A172 (cell line): ENCODE measurements around the gene ZNF785. TPM values are rescaled to one million over a fixed set of nuclear protein-coding genes. Genes with fewer than 3 reads are reported as not detected.
A peak's percentile ranks its signal among the peaks of the same experiment; 100 is the strongest.
"Not testable (repeated sequence)": the region's sequence is repeated elsewhere in the genome, so short reads cannot be mapped to it uniquely, and the experiment has no call there.

Source experiments
- DNase-seq: peaks from one replicate; pipeline ENCODE4 v3.0.0-alpha.2; 2015; ENCODE audit warnings: low spot score
- total RNA-seq: library from RNA; depleted of rRNA; stranded (reverse); fragments of >200 nt; shearing (Covaris generic); gene quantifications from 2 replicates; pipeline ENCODE4 v1.2.3, GENCODE V29; 2014

The ZNF785 gene
- total RNA-seq, 1 experiment from 2014 or later, result not detected

GRCh38 chr16:30565984-30566383 lies 19.5 kb downstream of the ZNF785 start:
- no peak for DNase-seq

GRCh38 chr16:30565526-30565925 lies 20.0 kb downstream of the ZNF785 start:
- DNase-seq, result no peak

DNA sequence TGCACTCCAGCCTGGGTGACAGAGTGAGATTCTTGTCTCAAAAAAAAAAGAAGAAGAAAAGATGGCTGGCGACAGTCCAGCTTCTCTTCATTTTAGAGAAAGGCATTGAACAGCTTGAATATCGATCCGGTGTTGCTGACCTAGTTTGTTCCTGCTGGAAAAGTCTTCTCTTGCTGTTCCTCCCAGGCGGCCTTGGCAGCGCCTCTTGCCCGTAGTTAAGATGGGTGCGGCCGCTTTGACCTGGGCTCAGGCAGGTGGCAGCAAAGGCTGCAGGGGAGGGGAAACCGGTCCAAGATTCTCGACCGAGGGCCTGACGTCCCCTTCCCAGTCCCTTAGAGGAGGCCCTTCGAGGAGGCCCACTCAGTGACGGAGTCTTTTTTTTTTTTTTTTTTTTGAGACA lies 23.5 kb downstream of the ZNF785 start:
- DNase-seq, result no peak

DNA sequence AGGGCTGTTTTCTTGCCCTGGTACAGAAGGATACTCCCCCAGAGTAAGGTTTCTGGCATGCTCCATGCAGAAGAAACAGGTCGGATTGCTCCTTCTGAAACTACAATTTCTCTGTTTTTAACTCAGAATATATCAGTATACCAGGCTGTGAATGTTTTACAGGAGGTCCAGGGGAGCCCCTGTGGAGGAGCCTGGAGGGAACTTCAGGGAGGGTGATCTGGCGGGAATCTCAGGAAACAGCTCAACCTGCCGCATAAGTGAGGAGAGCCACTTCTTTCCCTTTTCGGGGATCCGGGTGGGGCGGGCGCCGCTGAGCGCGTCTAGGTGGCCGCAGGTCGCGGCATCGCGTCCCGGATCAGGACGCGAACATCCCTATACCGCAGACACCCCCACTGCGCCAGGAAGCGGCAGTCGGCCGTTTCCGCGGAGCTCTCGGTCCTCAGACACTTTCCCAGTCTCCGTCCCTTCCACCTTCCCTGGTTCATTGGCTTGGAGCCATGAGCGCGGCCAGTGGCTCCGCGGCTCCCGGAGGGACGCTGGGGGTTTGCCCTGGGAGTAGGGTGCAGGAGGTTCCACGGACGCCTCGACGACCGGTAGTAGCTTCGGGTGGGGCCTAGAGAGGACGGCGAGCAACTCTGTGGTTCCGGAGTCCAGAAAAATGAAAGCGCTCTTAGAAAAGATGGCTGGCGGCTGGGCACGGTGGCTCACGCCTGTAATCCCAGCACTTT lies 24.2 kb downstream of the ZNF785 start:
- DNase-seq, result no peak

- no peak for DNase-seq
Observed at GRCh38 chr16:30559690-30560089, 25.8 kb downstream of the ZNF785 start.

GRCh38 chr16:30558789-30559377 lies 26.6 kb downstream of the ZNF785 start:
- no peak for DNase-seq

- peak; percentile 97 for DNase-seq
Observed at GRCh38 chr16:30557957-30558788, 27.3 kb downstream of the ZNF785 start, which contains the start of gene ZNF764. Gene ZNF764 (minus strand): TSS chr16:30558374. CDS start chr16:30558182, 192 bp downstream.

DNA sequence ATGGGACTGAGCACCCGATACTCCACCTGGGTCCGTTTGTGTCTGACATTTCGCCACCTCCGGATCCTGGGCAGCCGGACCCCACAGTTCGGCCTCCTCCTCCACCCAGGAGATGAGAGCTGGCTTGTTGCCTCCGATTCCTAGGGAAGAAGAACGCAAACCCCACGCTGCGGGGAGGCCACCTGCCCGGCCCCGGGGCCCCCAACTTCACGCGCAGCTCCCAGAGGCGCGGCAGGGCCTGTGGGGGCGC lies 27.9 kb downstream of the ZNF785 start:
- DNase-seq, result no peak

- DNase-seq, result no peak
Observed at GRCh38 chr16:30556125-30556473, 29.4 kb downstream of the ZNF785 start.

- no peak for DNase-seq
Observed at GRCh38 chr16:30555315-30556124, 30.0 kb downstream of the ZNF785 start.

DNA sequence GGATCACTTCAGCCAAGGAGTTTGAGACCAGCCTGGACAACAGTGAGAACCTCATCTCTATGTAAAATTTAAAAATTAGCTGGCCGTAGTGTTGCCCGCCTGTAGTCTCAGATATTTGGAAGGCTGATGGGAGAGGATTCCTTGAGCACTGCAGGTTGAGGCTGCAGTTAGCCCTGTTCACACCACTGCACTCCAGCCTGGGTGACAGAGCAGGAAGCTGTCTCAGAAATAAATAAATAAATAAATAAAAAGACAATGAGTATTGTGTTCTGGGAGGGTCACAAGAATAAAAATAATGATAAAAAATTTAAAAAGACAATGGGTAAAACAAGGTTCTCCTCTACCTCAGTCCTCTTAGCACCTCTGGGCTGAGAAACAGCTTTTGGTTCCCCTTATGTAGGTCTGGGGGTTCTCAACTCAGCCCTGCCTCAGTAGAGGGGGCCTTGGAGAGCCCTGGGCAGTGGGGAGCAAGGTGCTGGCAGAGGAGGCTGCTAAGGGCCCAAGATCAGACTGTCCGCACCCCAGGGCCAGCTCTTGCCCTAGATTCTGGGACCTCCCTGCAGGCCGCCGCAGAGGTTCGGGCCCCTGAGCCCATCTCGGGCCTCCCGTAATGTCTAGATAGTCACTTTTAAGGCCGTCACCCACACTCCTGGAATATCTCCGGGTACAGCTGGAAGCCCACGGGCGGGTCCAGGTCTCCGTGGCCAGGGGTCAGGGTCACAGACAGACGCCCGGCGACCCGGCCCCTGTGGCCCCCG lies 30.8 kb downstream of the ZNF785 start:
- no peak for DNase-seq

GRCh38 chr16:30553393-30553899 lies 32.1 kb downstream of the ZNF785 start:
- no peak for DNase-seq

- DNase-seq, result no peak
Observed at GRCh38 chr16:30552956-30553355, 32.5 kb downstream of the ZNF785 start.

DNA sequence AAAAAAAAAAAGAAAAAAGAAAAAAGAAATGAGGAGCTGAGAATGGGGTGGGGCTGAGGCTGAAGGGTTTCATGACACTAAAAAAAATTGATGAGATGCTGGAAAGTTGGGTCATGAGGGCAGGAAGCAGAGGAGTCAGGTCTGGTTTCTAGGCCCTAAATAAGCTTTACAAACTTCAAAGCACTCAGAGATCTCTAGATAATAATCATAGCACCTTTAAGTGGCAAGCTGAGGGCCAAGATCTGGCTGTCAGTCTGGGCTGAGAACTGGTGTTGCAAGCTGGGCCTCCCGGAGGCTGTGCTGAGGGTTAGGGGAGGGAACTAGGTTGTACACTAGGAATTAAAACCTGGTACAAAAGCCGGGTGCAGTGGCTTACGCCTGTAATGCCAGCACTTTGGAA lies 33.7 kb downstream of the ZNF785 start:
- DNase-seq, result no peak

DNA sequence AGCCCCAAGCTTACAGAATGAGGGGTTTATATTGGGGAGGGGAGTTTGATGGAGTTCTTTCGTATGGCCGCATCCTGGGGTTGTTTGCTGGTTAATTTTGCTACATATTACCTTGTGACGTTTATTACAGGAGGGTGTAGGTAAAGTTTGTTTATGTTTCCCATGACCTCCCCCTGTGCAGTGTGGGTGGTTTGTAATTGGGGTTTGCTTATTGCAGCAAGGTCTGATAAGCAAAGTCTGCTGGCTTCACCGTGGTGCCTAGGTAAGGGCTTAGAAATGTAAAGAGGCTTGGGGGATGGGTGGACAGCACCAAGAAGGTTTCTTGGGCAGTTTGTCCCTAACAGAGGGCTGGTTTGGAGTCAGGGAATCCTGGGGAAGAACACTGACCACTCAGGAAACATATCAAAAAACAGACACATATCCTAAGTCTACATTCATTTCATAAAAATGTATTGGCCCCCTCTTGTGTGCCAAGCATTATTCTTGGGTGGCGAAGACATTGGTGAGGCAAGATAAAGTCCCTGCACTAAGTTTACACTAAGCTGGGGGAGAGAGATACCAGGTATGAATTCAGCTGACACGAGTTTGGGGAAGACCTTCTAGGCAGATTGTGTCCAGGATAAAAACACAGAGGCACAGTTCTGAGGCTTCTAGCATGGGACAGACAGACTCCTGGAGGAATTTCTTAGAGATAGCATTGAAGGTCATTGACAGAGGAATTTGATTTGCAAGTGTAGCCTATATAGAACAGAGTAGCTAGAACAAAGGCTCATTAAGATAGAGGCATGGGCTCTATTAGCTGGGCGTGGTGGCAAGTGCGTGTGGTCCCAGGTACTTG lies 36.9 kb downstream of the ZNF785 start:
- DNase-seq, result no peak

DNA sequence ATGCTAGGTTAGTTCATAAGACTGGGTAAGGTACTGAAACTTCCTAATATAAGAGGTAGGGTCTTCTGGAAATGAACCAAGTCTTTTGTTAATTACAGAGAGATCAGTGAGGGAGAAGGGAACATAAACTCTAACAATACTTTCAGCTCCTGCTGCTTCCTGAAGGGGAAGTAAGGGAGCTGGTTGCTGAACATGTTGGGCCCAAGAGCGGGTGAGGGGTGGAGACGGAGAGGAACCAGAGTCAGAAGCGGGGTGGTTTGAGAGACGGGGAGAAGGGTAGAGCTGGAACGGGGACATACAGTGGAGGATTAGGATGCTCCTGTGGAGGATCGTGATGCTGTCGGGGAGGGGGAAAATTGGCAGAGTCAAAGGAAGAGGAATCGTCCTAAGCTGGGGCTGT lies 39.4 kb downstream of the ZNF785 start:
- no peak for DNase-seq

GRCh38 chr16:30543067-30543466 lies 42.4 kb downstream of the ZNF785 start:
- no peak for DNase-seq

DNA sequence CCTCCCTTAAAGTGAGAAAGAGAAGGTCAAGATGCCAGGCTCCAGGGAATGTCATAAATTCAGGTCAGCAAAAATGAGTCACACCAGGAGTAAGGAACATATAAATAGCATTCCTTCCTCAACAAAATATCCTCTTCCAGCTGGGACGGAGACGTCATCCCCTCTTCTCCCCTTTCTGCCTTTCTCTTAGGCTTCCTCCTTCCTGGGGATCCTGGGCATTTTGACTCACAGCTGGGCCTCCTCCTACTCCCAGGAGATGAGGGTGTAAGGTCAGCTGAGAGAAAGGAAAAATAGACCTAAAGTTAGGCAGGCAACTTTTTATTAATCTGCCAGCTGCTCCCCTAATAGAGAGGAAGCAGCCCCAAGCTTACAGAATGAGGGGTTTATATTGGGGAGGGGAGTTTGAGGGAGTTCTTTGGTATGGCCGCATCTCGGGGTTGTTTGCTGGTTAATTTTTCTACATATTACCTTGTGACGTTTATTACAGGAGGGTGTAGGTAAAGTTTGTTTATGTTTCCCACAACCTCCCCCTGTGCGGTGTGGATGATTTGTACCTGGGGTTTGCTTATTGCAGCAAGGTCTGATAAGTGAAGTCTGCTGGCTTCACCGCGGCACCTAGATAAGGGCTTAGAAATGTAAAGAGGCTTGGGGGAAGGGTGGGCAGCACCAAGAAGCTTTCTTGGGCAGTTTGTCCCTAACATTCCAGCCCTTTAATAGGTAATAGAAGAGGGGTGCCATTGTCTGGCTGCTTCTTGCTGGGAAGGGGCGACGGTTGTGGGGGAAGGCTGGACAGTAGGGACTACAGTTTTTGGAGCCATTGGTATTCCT lies 43.8 kb downstream of the ZNF785 start:
- peak; percentile 68 for DNase-seq

GRCh38 chr16:30540916-30541464 lies 44.5 kb downstream of the ZNF785 start:
- not testable (repeated sequence) for DNase-seq
